Non-pigmented ciliary epithelial cell (primary cell): Measurements from ENCODE around the gene VWA8.

Source experiments
- DNase-seq: peaks from one replicate; pipeline ENCODE4 v3.0.0-alpha.2; 2010; ENCODE audit warnings: low read depth

Gene VWA8

DNA sequence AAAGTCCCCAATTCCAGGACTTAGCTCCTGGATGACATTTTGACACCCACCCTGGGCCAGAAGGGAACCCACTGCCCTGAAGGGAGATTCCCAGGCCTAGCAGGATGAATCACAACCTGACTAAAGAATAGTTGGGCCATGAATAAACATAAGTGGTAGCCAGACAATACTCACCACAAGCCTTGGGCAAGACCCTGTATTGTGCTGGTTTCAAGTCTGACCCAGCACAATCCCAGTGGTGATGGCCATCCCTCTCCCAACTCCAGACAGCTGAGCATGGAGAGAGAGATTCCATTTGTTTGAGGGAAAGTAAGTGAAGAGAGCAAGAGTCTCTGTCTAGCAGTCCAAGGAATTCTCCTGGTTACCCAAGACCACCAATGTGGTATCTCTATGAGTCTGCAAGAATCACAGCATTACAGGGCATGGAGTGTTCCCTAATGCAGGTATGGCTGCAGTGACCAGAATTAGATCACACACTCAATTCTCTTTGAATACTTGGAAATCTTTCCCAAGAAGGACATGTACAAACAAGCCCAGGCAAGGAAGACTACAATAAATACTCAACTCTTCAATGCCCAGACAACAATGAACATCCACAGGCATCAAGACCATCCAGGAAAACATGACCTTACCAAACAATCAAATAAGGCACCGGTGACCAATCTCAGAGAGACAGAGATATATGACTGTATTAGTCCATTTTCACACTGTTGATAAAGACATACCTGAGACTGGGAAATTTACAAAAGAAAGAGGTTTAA lies 158.0 kb downstream of the VWA8 start:
- DNase-seq = peak; percentile 64

DNA sequence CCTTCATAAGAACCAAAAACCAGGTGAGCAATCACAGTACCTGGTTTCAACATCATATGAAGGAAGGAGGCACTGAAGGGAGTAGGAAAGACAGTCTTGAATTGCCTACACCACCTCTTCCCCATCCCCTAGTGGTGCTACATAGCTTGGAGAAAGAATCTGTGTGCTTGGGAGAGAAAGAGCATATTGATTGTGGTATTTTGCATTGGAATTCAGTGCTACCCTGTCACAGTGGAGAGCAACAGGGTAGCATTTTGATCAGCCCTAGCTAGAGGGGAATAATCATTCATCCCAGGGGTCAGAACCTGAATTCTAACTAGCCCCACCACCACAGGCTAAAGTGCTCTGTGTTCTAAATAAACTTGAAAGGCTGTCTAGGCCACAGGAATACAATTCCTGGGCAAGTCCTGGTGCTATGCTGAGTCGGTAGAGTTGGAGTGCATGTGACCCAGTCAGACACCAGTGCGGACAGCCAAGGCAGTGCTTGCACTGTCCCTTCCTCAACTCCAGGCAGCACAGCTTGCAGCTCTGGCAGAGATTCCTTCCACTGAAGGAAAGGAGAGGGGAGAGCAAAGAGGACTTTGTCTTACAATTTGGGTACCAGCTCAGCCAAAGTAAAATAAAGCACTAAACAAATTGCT lies 158.7 kb downstream of the VWA8 start:
- DNase-seq = no peak

- DNase-seq = no peak
Measured at GRCh38 chr13:41791056-41791455, 169.9 kb downstream of the VWA8 start.

- DNase-seq = no peak
Measured at GRCh38 chr13:41788552-41788951, 172.4 kb downstream of the VWA8 start.

GRCh38 chr13:41785402-41786172 lies 175.3 kb downstream of the VWA8 start:
- DNase-seq = no peak

DNA sequence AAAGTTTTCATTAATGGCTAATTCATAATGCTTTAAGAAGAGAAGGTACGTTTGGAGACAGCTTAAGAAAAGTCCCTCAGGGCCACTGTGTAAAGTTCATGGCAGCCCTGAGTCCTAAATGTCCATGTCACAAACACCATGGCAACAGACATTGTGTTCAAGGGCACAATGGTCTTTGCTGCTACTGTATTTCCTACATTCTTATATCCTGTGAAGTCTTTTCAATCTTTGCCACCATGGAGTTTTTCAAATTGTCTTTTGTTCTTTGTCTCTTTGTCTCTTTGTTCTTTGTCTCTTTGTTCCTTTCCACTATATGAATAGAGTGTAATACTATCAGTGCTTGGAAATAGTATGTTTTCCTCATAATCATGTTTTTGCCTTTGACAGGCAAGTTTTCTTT lies 178.8 kb downstream of the VWA8 start:
- DNase-seq = no peak

GRCh38 chr13:41780715-41781706 lies 179.9 kb downstream of the VWA8 start:
- DNase-seq = peak; percentile 74

- no peak for DNase-seq
Measured at GRCh38 chr13:41775251-41775650, 185.7 kb downstream of the VWA8 start.

- DNase-seq = no peak
Measured at GRCh38 chr13:41774605-41775218, 186.2 kb downstream of the VWA8 start.

GRCh38 chr13:41767801-41768200 lies 193.1 kb downstream of the VWA8 start:
- DNase-seq = no peak

- DNase-seq = no peak
Measured at GRCh38 chr13:41766439-41766838, 194.5 kb downstream of the VWA8 start.

DNA sequence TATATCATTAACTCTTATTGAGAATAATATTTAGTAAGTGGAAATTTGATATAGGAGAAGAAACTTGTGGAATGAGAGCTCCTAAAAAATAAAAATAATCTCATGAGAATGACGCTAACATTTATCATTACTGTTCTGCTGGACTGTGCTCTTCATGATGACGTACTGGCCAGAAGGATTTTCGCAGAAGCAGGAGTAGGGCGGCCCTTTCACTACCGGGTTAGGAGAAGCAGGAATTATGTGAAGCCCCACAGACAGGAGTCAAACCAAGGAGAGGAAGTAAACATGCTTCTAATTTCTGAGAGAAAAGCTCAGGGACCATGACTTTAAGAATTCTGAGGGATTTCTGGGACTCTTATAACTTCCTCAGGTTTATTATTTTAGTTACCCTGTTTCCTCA lies 195.1 kb downstream of the VWA8 start:
- DNase-seq = no peak

DNA sequence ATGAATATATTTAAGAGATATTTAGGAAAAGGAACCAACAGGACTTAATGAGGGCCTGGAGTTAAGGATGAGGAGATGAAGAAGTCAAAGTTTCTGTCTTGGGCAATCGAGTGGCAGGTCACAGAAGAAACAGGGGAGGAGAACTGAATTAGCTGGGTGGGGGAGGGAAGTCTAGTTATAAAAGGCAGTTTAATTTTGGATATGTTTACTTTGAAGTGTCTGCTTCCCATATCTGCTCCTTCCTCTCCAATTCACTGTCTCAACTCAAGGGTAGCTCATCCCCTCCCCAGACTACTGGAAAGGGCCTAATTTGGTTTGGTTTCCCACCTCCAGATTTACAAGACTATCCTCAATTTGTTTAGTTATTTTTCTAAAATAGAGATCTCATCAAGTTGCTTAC lies 195.9 kb downstream of the VWA8 start:
- no peak for DNase-seq

DNA sequence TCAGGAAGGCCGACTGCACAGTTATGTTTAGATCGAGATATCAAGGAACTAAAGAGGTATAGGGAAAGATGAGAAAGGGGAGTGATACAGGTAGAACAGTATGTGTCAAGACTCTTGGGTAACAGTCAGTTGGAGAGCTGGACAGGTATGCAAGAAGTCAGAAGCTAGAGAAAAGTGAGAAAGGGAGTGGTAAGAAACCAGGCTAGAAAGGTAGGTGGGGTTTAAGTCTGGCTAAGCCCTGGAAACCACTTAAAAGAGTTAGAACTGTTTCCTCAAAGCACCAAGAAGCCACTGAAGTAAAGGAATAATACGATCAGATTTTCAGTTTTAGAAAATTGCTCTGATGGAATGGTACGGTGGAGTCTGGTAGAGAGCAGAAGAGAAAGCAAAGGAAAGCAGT lies 196.4 kb downstream of the VWA8 start:
- no peak for DNase-seq

DNA sequence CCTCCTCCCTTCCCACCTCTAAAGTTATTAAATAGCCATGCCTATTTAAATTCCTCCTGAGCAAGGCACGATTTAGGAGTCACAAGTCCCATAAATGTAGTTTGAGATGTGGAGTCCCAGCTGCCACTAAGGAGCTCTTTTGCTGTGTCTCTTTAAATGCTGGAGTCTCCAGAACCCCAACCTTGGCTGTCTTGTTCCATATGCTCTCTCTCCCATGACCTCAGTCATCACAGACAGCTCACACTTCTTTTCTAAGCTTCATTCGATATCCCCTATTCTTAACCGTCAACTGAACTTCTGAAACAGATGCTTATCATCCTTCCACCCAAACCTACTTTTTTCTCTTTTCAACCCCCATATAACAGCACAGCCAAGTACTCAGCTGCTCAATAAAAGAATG lies 197.1 kb downstream of the VWA8 start:
- DNase-seq = no peak

- no peak for DNase-seq
Measured at GRCh38 chr13:41762796-41763195, 198.1 kb downstream of the VWA8 start.

DNA sequence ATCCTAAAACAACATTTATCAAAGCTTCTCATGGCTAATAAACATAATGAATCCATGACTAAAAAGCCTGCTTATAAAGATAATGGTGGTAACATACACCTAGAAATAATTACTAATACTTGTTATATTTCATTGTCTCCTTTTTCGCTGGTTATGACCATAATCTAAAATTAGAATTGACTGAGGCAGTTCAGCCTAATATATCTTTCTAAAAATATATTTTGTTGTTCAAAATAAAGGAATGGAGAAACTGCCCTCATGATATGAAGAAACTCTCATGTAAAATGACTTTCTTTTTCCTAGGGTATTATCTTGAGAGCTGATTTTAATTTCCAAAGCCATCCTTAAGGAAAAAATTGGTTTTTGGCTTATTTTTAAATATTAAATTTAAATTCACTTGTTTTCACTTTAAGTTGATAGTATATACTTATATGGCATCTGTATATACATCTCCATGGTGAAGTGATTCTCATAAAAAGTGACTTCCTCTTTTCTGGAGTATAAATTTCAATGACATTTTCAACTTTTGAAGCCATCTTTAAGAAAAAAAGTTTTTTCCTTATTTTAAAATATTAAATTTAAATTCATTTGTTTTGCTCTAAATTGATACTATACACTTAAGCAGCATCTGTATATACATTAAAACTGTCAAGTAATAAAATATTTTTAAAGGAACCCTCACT lies 204.6 kb downstream of the VWA8 start:
- DNase-seq = no peak

GRCh38 chr13:41751734-41752445 lies 209.0 kb downstream of the VWA8 start:
- no peak for DNase-seq

DNA sequence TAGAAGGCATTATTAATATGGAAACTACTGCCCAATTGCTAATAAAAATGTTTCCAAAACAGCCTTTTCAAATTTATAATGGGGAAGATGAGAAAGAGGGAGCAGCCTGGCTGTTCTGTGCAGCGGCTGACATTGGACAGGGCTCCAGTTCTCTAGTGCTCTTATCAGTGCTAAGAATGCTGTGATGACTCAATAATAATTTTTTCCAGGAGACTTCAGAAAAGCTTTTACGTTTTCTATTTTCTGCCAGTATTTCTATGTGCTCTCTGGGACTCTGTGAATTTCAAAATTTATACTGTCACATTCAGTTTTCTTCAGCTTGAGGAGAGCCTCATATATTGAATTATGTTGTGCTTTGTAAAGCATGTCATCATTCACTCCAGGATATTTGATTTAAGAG lies 209.6 kb downstream of the VWA8 start:
- DNase-seq = peak; percentile 18

DNA sequence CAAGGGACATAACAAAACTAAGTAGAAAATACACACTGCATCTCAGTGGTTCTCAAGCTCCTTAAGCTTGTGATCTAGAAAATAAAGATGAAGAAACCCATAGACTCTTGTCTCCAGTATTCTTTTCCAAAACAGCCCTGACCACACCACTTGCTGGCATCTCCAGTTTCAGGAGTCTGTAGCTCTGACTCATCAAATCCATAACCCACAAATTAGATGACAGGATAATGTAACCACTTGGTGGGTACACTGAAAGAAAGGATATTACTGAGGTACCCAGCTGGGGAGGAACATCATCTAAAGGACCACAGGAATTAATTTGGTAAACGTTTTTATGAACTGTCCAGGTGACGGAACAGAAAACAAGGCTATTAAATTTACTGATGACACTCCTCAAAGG lies 214.7 kb downstream of the VWA8 start:
- peak; percentile 50 for DNase-seq
